Measurements from ENCODE around the gene PGRMC1.

DNA sequence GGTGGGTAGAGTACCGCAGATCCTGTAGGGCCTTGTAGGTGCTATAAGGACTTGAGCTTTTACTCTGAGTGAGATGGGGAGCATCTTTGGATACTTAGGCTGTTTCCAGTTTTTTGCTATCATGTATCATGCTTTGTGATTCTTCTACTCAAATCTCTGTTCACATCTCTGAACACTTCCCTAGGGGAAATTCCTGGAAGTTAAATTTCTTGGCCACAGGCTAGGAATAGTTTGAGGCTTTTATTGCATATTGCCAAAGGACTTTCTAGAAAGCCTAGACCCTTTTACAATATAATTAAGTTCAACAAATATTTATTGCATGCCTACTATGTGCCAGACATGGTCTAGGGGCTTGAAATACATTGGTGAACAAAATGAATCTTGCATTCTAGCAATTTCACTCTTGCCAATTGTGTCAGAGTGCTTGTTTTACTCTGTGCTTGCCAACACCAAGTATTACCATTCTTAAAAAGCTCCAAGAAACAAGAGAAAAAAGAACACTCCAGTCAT is 4.1 kb upstream of the PGRMC1 start:
- TF ChIP-seq, protein P1, sequence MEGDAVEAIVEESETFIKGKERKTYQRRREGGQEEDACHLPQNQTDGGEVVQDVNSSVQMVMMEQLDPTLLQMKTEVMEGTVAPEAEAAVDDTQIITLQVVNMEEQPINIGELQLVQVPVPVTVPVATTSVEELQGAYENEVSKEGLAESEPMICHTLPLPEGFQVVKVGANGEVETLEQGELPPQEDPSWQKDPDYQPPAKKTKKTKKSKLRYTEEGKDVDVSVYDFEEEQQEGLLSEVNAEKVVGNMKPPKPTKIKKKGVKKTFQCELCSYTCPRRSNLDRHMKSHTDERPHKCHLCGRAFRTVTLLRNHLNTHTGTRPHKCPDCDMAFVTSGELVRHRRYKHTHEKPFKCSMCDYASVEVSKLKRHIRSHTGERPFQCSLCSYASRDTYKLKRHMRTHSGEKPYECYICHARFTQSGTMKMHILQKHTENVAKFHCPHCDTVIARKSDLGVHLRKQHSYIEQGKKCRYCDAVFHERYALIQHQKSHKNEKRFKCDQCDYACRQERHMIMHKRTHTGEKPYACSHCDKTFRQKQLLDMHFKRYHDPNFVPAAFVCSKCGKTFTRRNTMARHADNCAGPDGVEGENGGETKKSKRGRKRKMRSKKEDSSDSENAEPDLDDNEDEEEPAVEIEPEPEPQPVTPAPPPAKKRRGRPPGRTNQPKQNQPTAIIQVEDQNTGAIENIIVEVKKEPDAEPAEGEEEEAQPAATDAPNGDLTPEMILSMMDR (conservative IDR thresholded peaks at IDR 0.05; ENCODE audit: low read depth, low read length) = no peak
- TF ChIP-seq EZH2 (IDR thresholded peaks at IDR 0.05; ENCODE audit: low read length, unreplicated experiment) (no peak), EZH2phosphoT487 (IDR thresholded peaks at IDR 0.05; ENCODE audit: borderline replicate concordance, low read length) (no peak)

Data from PC-3 (cell line).